ENCODE results near the gene NQO2.

DNA sequence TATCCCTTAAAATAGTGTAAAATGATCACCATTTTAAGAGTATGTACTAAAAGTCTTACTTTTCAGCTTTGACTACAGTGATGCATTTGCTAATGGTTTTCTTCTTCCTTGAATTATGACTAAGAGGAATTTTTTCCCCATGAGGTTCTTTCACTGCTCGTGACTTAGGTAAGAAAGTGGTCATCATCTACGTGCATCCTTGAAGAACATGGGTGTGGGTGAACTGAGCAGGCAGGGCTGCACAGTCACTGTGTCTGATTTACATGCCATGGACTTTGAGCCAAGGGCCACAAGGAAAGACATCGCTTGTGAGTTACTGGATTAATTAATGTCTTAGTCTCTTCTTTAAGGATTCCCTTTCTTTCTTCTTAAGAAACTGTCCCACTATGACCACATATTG lies 33.3 kb downstream of the NQO2 start:
- TF ChIP-seq CEBPB (IDR thresholded peaks at IDR 0.05) = no peak
- no peak for TF ChIP-seq RAD21 (IDR thresholded peaks at IDR 0.05; ENCODE audit: low read depth)
- no peak for TF ChIP-seq TAF1 (IDR thresholded peaks at IDR 0.05; ENCODE audit: low read depth)
- no peak for TF ChIP-seq EP300 (IDR thresholded peaks at IDR 0.05; ENCODE audit: borderline replicate concordance)
- TF ChIP-seq EGR1 (IDR thresholded peaks at IDR 0.05) = no peak
- TF ChIP-seq, protein P1, sequence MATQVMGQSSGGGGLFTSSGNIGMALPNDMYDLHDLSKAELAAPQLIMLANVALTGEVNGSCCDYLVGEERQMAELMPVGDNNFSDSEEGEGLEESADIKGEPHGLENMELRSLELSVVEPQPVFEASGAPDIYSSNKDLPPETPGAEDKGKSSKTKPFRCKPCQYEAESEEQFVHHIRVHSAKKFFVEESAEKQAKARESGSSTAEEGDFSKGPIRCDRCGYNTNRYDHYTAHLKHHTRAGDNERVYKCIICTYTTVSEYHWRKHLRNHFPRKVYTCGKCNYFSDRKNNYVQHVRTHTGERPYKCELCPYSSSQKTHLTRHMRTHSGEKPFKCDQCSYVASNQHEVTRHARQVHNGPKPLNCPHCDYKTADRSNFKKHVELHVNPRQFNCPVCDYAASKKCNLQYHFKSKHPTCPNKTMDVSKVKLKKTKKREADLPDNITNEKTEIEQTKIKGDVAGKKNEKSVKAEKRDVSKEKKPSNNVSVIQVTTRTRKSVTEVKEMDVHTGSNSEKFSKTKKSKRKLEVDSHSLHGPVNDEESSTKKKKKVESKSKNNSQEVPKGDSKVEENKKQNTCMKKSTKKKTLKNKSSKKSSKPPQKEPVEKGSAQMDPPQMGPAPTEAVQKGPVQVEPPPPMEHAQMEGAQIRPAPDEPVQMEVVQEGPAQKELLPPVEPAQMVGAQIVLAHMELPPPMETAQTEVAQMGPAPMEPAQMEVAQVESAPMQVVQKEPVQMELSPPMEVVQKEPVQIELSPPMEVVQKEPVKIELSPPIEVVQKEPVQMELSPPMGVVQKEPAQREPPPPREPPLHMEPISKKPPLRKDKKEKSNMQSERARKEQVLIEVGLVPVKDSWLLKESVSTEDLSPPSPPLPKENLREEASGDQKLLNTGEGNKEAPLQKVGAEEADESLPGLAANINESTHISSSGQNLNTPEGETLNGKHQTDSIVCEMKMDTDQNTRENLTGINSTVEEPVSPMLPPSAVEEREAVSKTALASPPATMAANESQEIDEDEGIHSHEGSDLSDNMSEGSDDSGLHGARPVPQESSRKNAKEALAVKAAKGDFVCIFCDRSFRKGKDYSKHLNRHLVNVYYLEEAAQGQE (IDR thresholded peaks at IDR 0.05; ENCODE audit: low read depth) = no peak
